Neural progenitor cell (in vitro differentiated cells): ENCODE measurements around the gene GTF2H2C. TPM values are rescaled to one million over a fixed set of nuclear protein-coding genes. Genes with fewer than 3 reads are reported as not detected.
"Not testable (repeated sequence)": the region's sequence is repeated elsewhere in the genome, so short reads cannot be mapped to it uniquely, and the experiment has no call there.

Experiments used
- DNase-seq: peaks from one replicate; pipeline ENCODE4 v3.0.0-alpha.2; 2016; ENCODE audit warnings: low spot score
- H2AFZ ChIP-seq: fragments of 200-600 bp; sonication (generic); replicated peaks from 2 replicates; pipeline ENCODE4 v1.6.1; 2016; ENCODE audit warnings: antibody characterized with exemption
- H3F3A ChIP-seq: fragments of 200-600 bp; sonication (generic); 2 replicates; pipeline ENCODE4 v1.6.1; 2016; ENCODE audit warnings: antibody characterized with exemption, low read depth
- H3K27ac ChIP-seq: fragments of 200-600 bp; sonication (generic); 2 replicates; pipeline ENCODE4 v1.5.1; 2016; ENCODE audit warnings: mild to moderate bottlenecking
- H3K27me3 ChIP-seq: fragments of 200-600 bp; sonication (generic); 2 replicates; pipeline ENCODE4 v1.6.1; 2016; ENCODE audit warnings: mild to moderate bottlenecking, moderate library complexity
- H3K36me3 ChIP-seq: fragments of 200-600 bp; sonication (generic); 2 replicates; pipeline ENCODE4 v1.5.1; 2016
- H3K4me1 ChIP-seq: fragments of 200-600 bp; sonication (generic); 2 replicates; pipeline ENCODE4 v1.6.1; 2016; ENCODE audit warnings: mixed run types
- H3K4me2 ChIP-seq: fragments of 200-600 bp; sonication (generic); 2 replicates; pipeline ENCODE4 v1.6.1; 2016
- H3K4me3 ChIP-seq: fragments of 200-600 bp; sonication (generic); 2 replicates; pipeline ENCODE4 v1.5.1; 2016
- H3K79me2 ChIP-seq: fragments of 200-600 bp; sonication (generic); 2 replicates; pipeline ENCODE4 v1.6.1; 2016; ENCODE audit warnings: low read depth
- H3K9ac ChIP-seq: fragments of 200-600 bp; sonication (generic); 2 replicates; pipeline ENCODE4 v1.6.1; 2016
- H3K9me3 ChIP-seq: fragments of 200-600 bp; sonication (generic); 2 replicates; pipeline ENCODE4 v1.5.1; 2016; ENCODE audit warnings: low read depth
- H4K20me1 ChIP-seq: fragments of 200-600 bp; sonication (generic); 2 replicates; pipeline ENCODE4 v1.6.1; 2016; ENCODE audit warnings: low read depth
- H3K27ac Mint-ChIP-seq: 3 replicates; pipeline ENCODE4 v1.8.0; 2021; ENCODE audit warnings: mixed read lengths
- H3K27me3 Mint-ChIP-seq: 2 replicates; pipeline ENCODE4 v1.8.0; 2022; ENCODE audit warnings: low read depth, mild to moderate bottlenecking, inconsistent platforms, moderate library complexity, mixed read lengths; ENCODE audit not compliant: insufficient read depth
- H3K36me3 Mint-ChIP-seq: 3 replicates; pipeline ENCODE4 v1.8.0; 2021; ENCODE audit warnings: mixed read lengths
- H3K4me1 Mint-ChIP-seq: 3 replicates; pipeline ENCODE4 v1.8.0; 2021; ENCODE audit warnings: mixed read lengths
- H3K4me3 Mint-ChIP-seq: 3 replicates; pipeline ENCODE4 v1.8.0; 2021; ENCODE audit warnings: mild to moderate bottlenecking, moderate library complexity, mixed read lengths
- H3K9me3 Mint-ChIP-seq: 3 replicates; pipeline ENCODE4 v1.8.0; 2020; ENCODE audit warnings: mixed read lengths
- total RNA-seq: library from RNA; depleted of rRNA; stranded (reverse); fragments of >200 nt; gene quantifications from 2 replicates; pipeline ENCODE4 v1.2.3, GENCODE V29; 2015; ENCODE audit warnings: low replicate concordance

GTF2H2C gene
- total RNA-seq, 1 donor from 2014 or later: 71.9 TPM

DNA sequence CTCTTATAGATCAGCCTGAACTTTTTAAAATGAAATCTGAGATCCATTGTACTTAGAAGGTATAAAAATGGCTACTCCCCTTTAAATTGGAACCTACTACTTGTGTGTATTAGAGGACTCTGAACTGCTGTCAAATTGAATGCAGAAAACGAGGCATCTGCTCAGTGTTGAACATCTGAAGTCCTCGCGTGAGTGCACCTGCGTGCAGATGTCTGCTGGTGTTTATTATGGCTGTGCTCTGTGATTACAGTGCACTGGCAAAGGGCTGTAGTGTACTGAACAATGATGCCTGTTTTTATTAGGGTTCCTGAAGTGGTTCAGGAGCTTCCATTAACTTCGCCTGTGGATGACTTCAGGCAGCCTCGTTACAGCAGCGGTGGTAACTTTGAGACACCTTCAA, 15.4 kb upstream of the GTF2H2C start:
- not testable (repeated sequence) for H3K9me3 Mint-ChIP-seq, H3K27me3 Mint-ChIP-seq

DNA sequence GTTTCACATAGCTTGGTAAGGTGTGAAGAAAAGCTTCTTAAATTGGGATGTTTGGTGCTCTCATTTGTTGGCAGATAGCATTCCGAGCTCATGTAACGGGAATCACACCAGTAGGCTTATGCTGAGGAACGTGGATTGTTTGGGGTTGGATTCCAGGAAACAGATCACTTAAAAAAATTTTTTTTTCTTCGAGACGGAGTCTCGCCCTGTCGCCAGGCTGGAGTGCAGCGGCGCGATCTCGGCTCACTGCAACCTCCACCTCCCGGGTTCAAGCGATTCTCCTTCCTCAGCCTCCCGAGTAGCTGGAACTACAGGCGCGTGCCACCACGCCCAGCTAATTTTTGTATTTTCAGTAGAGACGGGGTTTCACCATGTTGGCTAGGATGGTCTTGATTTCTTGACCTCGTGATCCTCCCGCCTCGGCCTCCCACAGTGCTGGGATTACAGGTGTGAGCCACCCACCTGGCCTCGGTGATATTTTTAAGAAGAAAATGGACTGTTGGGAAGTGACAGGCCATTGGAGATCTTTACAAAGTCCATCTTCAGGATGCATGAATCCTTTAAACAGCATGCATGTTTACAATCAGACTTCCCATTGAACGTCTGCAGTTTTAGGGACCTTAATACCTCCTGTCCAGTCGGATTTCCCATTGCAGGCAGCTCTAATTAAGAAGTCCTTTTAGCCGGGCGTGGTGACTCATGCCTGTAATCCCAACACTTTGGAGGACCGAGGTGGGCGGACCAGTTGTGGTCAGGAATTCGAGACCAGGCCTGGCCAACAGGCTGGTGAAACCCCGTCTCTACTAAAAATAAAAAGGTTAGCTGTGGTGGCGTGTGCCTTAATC, 818 bp downstream of the GTF2H2C start:
- not testable (repeated sequence) for H3K4me1 ChIP-seq, H3K27me3 Mint-ChIP-seq
- peak overlapping the region; percentile 73 for H3K4me2 ChIP-seq

More for the DNA sequence above, 15.4 kb upstream of the GTF2H2C start:
- not testable (repeated sequence) for H3K4me3 Mint-ChIP-seq, DNase-seq, H3K27ac ChIP-seq, H3K36me3 ChIP-seq, H3K4me3 ChIP-seq, H3F3A ChIP-seq, H3K4me1 Mint-ChIP-seq, H3K79me2 ChIP-seq, H3K27me3 ChIP-seq, H3K9me3 ChIP-seq, H3K36me3 Mint-ChIP-seq, H2AFZ ChIP-seq, H3K27ac Mint-ChIP-seq, H3K4me2 ChIP-seq, H3K9ac ChIP-seq, H4K20me1 ChIP-seq, H3K4me1 ChIP-seq

DNA sequence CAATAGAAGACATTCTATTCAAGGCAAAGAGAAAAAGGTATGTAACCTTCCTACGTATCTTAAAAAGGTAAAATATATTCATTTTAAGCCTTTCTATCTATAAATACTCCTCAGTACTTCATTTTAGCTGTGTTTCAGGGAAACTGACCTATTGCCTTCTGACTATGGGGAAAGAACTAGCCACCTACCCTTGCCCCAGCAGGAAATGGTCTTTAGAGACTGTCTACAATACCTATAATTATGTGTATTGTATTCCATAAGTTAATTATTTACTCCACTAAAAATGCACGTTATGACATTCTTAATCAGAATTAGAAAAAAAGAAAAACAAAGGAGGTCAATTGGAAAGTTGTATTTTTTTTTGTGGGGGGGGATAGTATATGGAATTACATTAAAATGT, 6.2 kb downstream of the GTF2H2C start:
- not testable (repeated sequence) for H3K36me3 ChIP-seq, H3K4me3 ChIP-seq, H3K4me1 ChIP-seq, H2AFZ ChIP-seq, H3K4me1 Mint-ChIP-seq, DNase-seq, H3K36me3 Mint-ChIP-seq, H4K20me1 ChIP-seq, H3K4me3 Mint-ChIP-seq, H3K4me2 ChIP-seq, H3K9ac ChIP-seq, H3K27me3 ChIP-seq, H3K9me3 ChIP-seq, H3K27me3 Mint-ChIP-seq, H3K27ac Mint-ChIP-seq, H3K27ac ChIP-seq, H3F3A ChIP-seq, H3K9me3 Mint-ChIP-seq, H3K79me2 ChIP-seq

More for the DNA sequence above, 818 bp downstream of the GTF2H2C start:
- Histone ChIP-seq H3K79me2 (peaks cover 10% of the 10 kb centered on the region), H3K4me3 (peak overlapping the region; percentile 50)
- H3K36me3 Mint-ChIP-seq, H3K27me3 ChIP-seq, H3K27ac Mint-ChIP-seq, H3K9ac ChIP-seq, H3K36me3 ChIP-seq, H3K9me3 Mint-ChIP-seq, DNase-seq, H3K4me1 Mint-ChIP-seq, H3K9me3 ChIP-seq, H3F3A ChIP-seq, H3K27ac ChIP-seq, H2AFZ ChIP-seq, H4K20me1 ChIP-seq: not testable (repeated sequence)
- H3K4me3 Mint-ChIP-seq: peak overlapping the region; percentile 79

- H3K79me2 ChIP-seq, H3K36me3 ChIP-seq, H3K27me3 Mint-ChIP-seq, H3K4me1 ChIP-seq, DNase-seq, H3K27ac Mint-ChIP-seq, H3K27ac ChIP-seq, H3K9ac ChIP-seq, H3K27me3 ChIP-seq, H3F3A ChIP-seq, H3K4me1 Mint-ChIP-seq, H3K4me3 ChIP-seq, H3K9me3 Mint-ChIP-seq, H3K36me3 Mint-ChIP-seq, H4K20me1 ChIP-seq, H3K4me2 ChIP-seq, H3K4me3 Mint-ChIP-seq, H3K9me3 ChIP-seq, H2AFZ ChIP-seq: not testable (repeated sequence)
These were observed 8.1 kb downstream of the GTF2H2C start for GRCh38 chr5:69568072-69568471.

DNA sequence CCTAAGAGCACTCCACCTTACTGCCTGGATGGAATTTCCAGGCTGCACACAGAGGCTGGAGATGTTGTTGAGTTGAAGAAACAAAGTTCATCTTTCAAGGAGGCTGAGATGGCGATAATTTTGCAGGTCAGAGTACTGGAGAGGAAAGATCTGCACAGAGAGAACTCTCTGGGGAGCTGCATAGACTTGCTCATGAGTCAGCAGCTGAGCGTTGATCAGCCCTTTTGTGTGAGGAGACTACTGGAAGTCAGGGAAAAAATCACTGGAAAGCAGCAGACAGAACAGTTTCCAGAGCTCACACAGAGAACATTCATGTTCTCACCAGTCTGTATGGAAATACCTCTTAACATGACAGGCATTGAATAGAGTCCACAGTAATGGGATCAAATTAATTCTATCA, 23.4 kb downstream of the GTF2H2C start:
- H3K36me3 ChIP-seq, H3K4me3 Mint-ChIP-seq, H3K27ac ChIP-seq, H3K9me3 Mint-ChIP-seq, H3K79me2 ChIP-seq, H3K9me3 ChIP-seq, H3K9ac ChIP-seq, H3K36me3 Mint-ChIP-seq, H2AFZ ChIP-seq, H3K4me1 Mint-ChIP-seq, DNase-seq, H3K4me1 ChIP-seq, H3F3A ChIP-seq, H4K20me1 ChIP-seq, H3K27ac Mint-ChIP-seq, H3K27me3 ChIP-seq, H3K4me2 ChIP-seq, H3K4me3 ChIP-seq, H3K27me3 Mint-ChIP-seq: not testable (repeated sequence)

DNA sequence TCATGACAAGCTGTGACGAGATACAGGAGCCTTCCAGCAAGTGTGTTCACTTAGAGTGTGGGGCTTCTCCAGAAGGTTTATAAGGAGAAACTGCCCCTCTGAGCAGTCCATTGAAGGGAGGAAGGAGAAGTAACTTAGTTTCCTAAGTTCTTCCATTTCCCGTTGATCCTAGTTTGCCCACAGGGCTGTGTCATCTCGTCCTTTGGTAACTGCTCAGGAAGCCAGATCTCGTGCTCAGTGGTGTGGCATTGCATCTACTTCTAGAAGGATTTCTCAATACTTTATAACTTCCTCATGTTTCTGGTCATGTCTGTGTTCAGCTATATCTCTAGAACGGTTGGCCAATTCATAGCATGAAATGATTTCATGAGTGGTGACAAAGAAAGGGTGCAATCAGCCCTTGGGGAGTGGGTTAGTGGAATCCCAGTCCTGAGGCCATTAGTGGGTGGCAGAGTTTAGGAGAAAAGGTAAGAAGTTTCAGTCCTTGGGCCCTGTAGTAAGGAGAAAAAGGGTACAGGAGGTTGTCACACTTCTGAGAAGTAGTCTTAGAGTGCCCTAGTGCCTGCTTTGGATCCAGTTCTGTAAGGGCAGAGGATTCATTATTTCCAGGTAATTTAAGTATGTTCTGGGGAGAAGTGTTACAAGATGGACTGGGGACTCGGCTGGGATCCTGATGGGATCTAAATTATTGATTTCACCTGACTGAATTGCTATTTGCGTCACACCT, 36.3 kb downstream of the GTF2H2C start:
- not testable (repeated sequence) for H3K4me1 ChIP-seq, H3K9me3 ChIP-seq, H2AFZ ChIP-seq, H3K4me3 Mint-ChIP-seq, H3K36me3 Mint-ChIP-seq, H3K79me2 ChIP-seq, H3K9me3 Mint-ChIP-seq, H4K20me1 ChIP-seq, H3K9ac ChIP-seq, H3K4me3 ChIP-seq, H3K27ac Mint-ChIP-seq, H3K4me2 ChIP-seq, DNase-seq, H3K27me3 ChIP-seq, H3F3A ChIP-seq, H3K4me1 Mint-ChIP-seq, H3K27me3 Mint-ChIP-seq, H3K27ac ChIP-seq, H3K36me3 ChIP-seq

GRCh38 chr5:69601947-69602346, 42.0 kb downstream of the GTF2H2C start:
- not testable (repeated sequence) for H2AFZ ChIP-seq, H3K4me1 ChIP-seq, H3K4me2 ChIP-seq, H3K9me3 Mint-ChIP-seq, H3K4me3 Mint-ChIP-seq, DNase-seq, H3K4me3 ChIP-seq, H3K36me3 ChIP-seq, H3F3A ChIP-seq, H3K27me3 Mint-ChIP-seq, H4K20me1 ChIP-seq, H3K4me1 Mint-ChIP-seq, H3K27ac ChIP-seq, H3K27ac Mint-ChIP-seq, H3K9me3 ChIP-seq, H3K79me2 ChIP-seq, H3K36me3 Mint-ChIP-seq, H3K27me3 ChIP-seq, H3K9ac ChIP-seq

DNA sequence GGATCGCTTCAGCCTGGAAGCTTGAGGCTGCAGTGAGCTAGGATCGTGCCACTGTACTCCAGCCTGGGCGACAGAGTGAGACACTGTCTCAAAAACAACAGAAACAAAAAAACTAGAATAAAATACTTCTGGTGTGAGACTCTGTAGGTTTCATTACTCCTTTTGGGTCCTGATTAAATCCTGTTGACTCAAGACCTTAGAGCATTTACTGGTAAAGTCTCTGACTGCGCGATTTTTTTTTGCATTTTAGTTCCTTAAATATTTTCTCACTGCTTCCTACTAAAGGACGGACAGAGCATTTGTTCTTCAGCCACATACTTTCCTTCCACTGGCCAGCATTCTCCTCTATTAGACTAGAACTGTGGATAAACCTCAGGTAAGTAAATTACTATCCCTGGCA, 46.8 kb downstream of the GTF2H2C start:
- not testable (repeated sequence) for H3K27ac ChIP-seq, H3K27me3 Mint-ChIP-seq, H3K4me1 Mint-ChIP-seq, H3K4me3 Mint-ChIP-seq, H3K9ac ChIP-seq, H4K20me1 ChIP-seq, H3K36me3 ChIP-seq, H3K4me2 ChIP-seq, H3K27ac Mint-ChIP-seq, H3K4me1 ChIP-seq, H3K9me3 Mint-ChIP-seq, H3K27me3 ChIP-seq, DNase-seq, H3K4me3 ChIP-seq, H3K79me2 ChIP-seq, H3K9me3 ChIP-seq, H2AFZ ChIP-seq, H3K36me3 Mint-ChIP-seq, H3F3A ChIP-seq
